Endothelial cell of umbilical vein (primary cell): Measurements from ENCODE around the gene SPTLC3.

Experiments
- EZH2 ChIP-seq: IDR thresholded peaks from 2 replicates; pipeline ENCODE4 v1.6.1; 2012; ENCODE audit warnings: borderline replicate concordance, low read depth, mild to moderate bottlenecking, moderate library complexity, low read length, inconsistent platforms; ENCODE audit not compliant: severe bottlenecking
- GATA2 ChIP-seq: IDR thresholded peaks from 2 replicates; pipeline ENCODE4 v1.7.0; 2011; ENCODE audit warnings: low read depth, mild to moderate bottlenecking, moderate library complexity, mixed read lengths, low read length; ENCODE audit not compliant: insufficient read length, insufficient read depth
- MAX ChIP-seq: IDR thresholded peaks from 2 replicates; pipeline ENCODE4 v1.6.1; 2011; ENCODE audit not compliant: insufficient read depth, insufficient read length
- POLR2A ChIP-seq: IDR thresholded peaks from 2 replicates; pipeline ENCODE4 v1.6.1; 2012; ENCODE audit warnings: low read depth, mild to moderate bottlenecking, control low read depth, low read length
- POLR2AphosphoS5 ChIP-seq: IDR thresholded peaks from 2 replicates; pipeline ENCODE4 v1.6.1; 2012; ENCODE audit warnings: low read depth, mild to moderate bottlenecking, control low read depth, low read length, moderate library complexity; ENCODE audit not compliant: insufficient read depth
- TF ChIP-seq, protein P1 (sequence below), 2 donors: IDR thresholded peaks; 1 replicate in 1 of 2; 2 replicates in 1 of 2; pipeline ENCODE4 v1.5.1; 2011; ENCODE audit warnings: low read length in 2 of 2, mild to moderate bottlenecking in 2 of 2, moderate library complexity in 2 of 2, control low read depth in 1 of 2, inconsistent platforms in 1 of 2, low read depth in 1 of 2; ENCODE audit not compliant: insufficient read depth in 1 of 2; ENCODE audit errors: extremely low read depth in 1 of 2

DNA sequence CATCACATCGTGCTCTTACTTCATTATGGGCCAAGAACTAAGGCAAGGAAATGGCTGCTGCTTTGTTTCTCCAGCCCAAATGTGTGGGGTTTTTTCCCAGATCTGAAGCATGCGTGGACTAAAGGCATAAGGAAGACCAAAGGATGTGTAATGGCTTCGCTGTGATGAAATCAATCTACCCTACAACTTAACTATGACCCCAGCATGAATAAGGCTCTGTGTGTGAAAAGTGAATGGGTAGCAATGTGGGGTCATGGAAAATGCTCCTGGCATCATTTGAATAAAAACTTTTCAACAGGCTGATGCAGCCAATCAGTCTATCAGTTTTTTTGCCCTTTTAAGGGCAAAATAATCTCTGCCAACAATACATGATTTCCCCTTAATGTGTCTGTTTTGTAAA, 162.0 kb downstream of the SPTLC3 start:
- TF ChIP-seq, protein P1, sequence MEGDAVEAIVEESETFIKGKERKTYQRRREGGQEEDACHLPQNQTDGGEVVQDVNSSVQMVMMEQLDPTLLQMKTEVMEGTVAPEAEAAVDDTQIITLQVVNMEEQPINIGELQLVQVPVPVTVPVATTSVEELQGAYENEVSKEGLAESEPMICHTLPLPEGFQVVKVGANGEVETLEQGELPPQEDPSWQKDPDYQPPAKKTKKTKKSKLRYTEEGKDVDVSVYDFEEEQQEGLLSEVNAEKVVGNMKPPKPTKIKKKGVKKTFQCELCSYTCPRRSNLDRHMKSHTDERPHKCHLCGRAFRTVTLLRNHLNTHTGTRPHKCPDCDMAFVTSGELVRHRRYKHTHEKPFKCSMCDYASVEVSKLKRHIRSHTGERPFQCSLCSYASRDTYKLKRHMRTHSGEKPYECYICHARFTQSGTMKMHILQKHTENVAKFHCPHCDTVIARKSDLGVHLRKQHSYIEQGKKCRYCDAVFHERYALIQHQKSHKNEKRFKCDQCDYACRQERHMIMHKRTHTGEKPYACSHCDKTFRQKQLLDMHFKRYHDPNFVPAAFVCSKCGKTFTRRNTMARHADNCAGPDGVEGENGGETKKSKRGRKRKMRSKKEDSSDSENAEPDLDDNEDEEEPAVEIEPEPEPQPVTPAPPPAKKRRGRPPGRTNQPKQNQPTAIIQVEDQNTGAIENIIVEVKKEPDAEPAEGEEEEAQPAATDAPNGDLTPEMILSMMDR (IDR thresholded peaks at IDR 0.05; ENCODE audit: extremely low read depth in 1 of 2, insufficient read depth in 1 of 2, low read depth in 1 of 2, low read length in 2 of 2), result no peak
- TF ChIP-seq GATA2 (no peak), POLR2A (no peak), POLR2AphosphoS5 (no peak), EZH2 (no peak), MAX (no peak)
